NCI-H526 (cell line): ENCODE measurements around the gene SSU72.
A peak's percentile ranks its signal among the peaks of the same experiment; 100 is the strongest.
"Not testable (repeated sequence)": the region's sequence is repeated elsewhere in the genome, so short reads cannot be mapped to it uniquely, and the experiment has no call there.

Experiments
- DNase-seq, 2 experiments: peaks; one replicate each; lab custom pipeline; 2025; lab: John Stamatoyannopoulos, UW

The SSU72 gene

DNA sequence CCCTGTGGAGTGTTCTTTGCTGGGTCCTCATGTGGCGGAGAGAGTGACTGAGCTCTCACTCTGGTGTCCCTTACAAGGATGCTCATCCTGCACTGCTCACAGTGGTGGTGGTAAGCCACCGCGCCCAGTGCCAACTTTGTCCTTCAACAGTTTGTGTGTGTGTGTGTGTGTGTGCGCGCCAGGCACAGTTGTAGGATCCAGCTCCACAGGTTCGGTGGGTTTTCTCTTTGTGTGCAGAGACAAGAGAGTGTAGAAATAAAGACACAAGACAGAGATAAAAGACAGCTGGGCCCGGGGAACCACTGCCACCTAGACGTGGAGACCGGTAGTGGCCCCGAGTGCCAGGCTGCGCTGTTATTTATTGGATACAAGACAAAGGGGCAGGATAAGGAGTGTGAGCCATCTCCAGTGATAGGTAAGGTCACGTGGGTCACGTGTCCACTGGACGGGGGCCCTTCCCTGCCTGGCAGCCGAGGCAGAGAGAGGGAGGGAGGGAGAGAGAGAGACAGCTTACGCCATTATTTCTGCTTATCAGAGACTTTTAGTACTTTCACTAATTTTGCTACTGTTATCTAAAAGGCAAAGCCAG lies 69.8 kb downstream of the SSU72 start:
- DNase-seq = peak; percentile 87 to 90

DNA sequence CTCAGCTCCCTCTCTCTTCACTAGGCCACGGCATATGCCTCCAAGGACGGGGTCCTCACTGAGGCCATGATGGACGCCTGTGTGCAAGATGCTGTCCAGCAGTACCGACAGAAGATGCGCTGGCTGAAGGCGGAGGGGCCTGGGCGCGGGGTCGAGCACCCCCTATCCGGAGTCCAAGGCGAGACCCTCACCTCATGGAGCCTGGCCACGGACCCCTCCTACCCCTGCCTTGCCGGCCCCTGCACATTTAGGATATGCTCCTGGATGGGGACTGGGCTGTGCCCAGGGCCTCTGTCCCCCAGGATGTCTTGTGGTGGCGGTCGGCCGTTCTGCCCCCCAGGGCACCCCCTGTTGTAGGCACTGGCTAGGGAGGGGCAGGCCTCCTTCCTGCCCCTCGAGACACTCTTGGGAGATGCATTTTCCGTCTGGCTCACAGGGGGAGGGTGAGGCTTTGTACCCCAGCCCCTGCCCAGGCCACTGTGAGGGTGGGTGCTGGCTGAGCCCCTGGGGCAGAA lies 79.1 kb downstream of the SSU72 start:
- not testable (repeated sequence) for DNase-seq

DNA sequence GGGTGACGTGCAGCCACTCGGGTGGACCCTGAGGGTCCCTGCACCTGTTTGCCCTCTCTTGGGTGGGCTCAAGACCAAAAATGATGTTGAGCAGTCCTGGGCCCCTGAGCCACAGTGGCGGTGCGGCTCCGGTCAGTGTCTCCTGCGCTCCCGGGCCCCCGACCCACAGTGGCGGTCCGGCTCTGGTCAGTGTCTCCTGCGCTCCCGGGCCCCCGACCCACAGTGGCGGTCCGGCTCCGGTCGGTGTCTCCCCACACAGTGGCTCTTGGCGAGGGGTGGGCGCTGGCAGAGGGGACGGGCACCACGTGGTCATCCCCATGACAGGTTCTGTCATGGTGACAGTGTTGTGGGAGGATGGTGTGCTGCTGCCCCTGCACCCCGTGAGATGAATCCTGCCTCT lies 80.4 kb downstream of the SSU72 start:
- not testable (repeated sequence) for DNase-seq
